ENCODE measurements around the gene PPP2R5D. TPM values are rescaled to one million over a fixed set of nuclear protein-coding genes. Genes with fewer than 3 reads are reported as not detected.

PPP2R5D gene
- total and polyA plus RNA-seq, 2 of the 4 experiments (the other 2 are of a cell fraction), result 55.6 to 68.8 TPM

- no peak for TF ChIP-seq FOS (IDR thresholded peaks at IDR 0.05; ENCODE audit: low read depth, low read length)
- no peak for TF ChIP-seq NFE2L2 (IDR thresholded peaks at IDR 0.05; ENCODE audit: low read depth, low read length)
- no peak for TF ChIP-seq CEBPB (IDR thresholded peaks at IDR 0.05; ENCODE audit: low read depth, low read length)
- no peak for TF ChIP-seq RFX5 (IDR thresholded peaks at IDR 0.05; ENCODE audit: low read depth, low read length)
- TF ChIP-seq MAFK (IDR thresholded peaks at IDR 0.05; ENCODE audit: low read depth, low read length), result no peak
- TF ChIP-seq MXI1 (IDR thresholded peaks at IDR 0.05; ENCODE audit: borderline replicate concordance, low read depth, low read length), result no peak
- no peak for TF ChIP-seq BHLHE40 (IDR thresholded peaks at IDR 0.05; ENCODE audit: low read depth, low read length)
- no peak for TF ChIP-seq POLR2A (IDR thresholded peaks at IDR 0.05; ENCODE audit: low read depth, low read length)
- no peak for TF ChIP-seq RCOR1 (IDR thresholded peaks at IDR 0.05; ENCODE audit: insufficient replicate concordance, low read length)
- TF ChIP-seq MAZ (IDR thresholded peaks at IDR 0.05; ENCODE audit: borderline replicate concordance, low read depth, low read length), result no peak
- no peak for TF ChIP-seq CTCF (conservative IDR thresholded peaks at IDR 0.05; ENCODE audit: low read depth, low read length)
- Histone ChIP-seq H3K36me3 (ENCODE audit: control insufficient read depth, insufficient read depth, low read length) (peaks cover 57% of the 10 kb centered on the region), H2BK120ac (ENCODE audit: low read depth, low read length) (no peak overlapping the region), H2AFZ (replicated peaks; ENCODE audit: low read length, poor library complexity) (no peak overlapping the region), H3K4me2 (ENCODE audit: low read depth, low read length) (no peak overlapping the region), H3K14ac (replicated peaks; ENCODE audit: low read depth, low read length) (no peak overlapping the region), H2AK9ac (replicated peaks; ENCODE audit: low read depth, low read length, poor library complexity) (no peak overlapping the region), H3K56ac (ENCODE audit: extremely low read depth, insufficient read depth, low read length) (no peak overlapping the region), H3K27ac (ENCODE audit: insufficient read depth, low read length) (no peak overlapping the region), H2BK15ac (ENCODE audit: low read depth, low read length) (no peak overlapping the region), H4K5ac (ENCODE audit: low read depth, low read length) (no peak overlapping the region), H4K91ac (ENCODE audit: insufficient read depth, low read depth, low read length) (no peak overlapping the region), H3K4me3 (ENCODE audit: insufficient read depth, low read depth, low read length) (no peak overlapping the region), H3K4me1 (ENCODE audit: control insufficient read depth, insufficient read depth, low read length) (no peaks in the 10 kb centered on the region), H3K4ac (ENCODE audit: low read depth, low read length) (no peak overlapping the region), H3K9me3 (ENCODE audit: control insufficient read depth, insufficient read depth, low read length) (no peaks in the 10 kb centered on the region), H4K20me1 (ENCODE audit: insufficient read depth, low read length) (peaks cover 8% of the 10 kb centered on the region; the same call in 1 of the 2 replicates), H2BK20ac (ENCODE audit: low read depth, low read length) (no peak overlapping the region), H3K23ac (ENCODE audit: low read depth, low read length) (no peak overlapping the region), H3K9ac (ENCODE audit: low read depth, low read length) (no peak overlapping the region), H3K79me1 (ENCODE audit: low read depth in 1 of 2, low read length in 2 of 2) (peaks cover 12 to 14% of the 10 kb centered on the region in 2 experiments; a peak in 3 of 4 replicates), H3K18ac (ENCODE audit: low read depth, low read length) (no peak overlapping the region), H3K9me1 (ENCODE audit: insufficient read depth, low read length) (no peaks in the 10 kb centered on the region), H4K8ac (ENCODE audit: low read depth in 2 of 2, low read length in 2 of 2) (no peak overlapping the region), H2AK5ac (ENCODE audit: low read depth, low read length) (no peak overlapping the region), H2BK5ac (ENCODE audit: low read depth, low read length, poor library complexity, severe bottlenecking) (no peak overlapping the region), H3K27me3 (ENCODE audit: control insufficient read depth, insufficient read depth, low read length) (no peaks in the 10 kb centered on the region)
- dilution Hi-C loops (cut with HindIII; ENCODE audit: low sequenced_read_pairs, unreplicated experiment) (no loop called here), in situ Hi-C loops (cut with MboI; ENCODE audit: low sequenced_read_pairs) (no loop called here), intact Hi-C loops (cut with micrococcal nuclease) (no loop called here)
- ATAC-seq (ENCODE audit: low read depth) (no peak), DNase-seq (no peak)
- WGBS, 2 experiments (ENCODE audit: extremely low coverage in 2 of 2, insufficient read length in 1 of 2), result 100% methylated on average over 1 of the region's 4 CpGs; no CpG with 5 or more reads in 1 of the 2 experiments
- ChIA-PET CTCF (interaction anchor here (0.6 kb wide), 1 partner anchor 9 kb away, joined by 3 read pairs; no protein-coding TSS in a partner anchor), POLR2A (ENCODE audit: unreplicated experiment) (no interaction called here)
- no TSS peak for BruUV-seq (replicated peaks)
Observed at GRCh38 chr6:43032326-43032725, 48.0 kb downstream of the PPP2R5D start.

Data from IMR-90 (cell line).